GM19395 (cell line): ENCODE data around the gene DMRT2.

Experiments used
- ATAC-seq: cut with Tn5 transposase; IDR thresholded peaks from one replicate; pipeline ENCODE4 v1.9.1; 2021; ENCODE audit warnings: mild to moderate bottlenecking, moderate library complexity; ENCODE audit not compliant: unreplicated experiment

DMRT2 gene

DNA sequence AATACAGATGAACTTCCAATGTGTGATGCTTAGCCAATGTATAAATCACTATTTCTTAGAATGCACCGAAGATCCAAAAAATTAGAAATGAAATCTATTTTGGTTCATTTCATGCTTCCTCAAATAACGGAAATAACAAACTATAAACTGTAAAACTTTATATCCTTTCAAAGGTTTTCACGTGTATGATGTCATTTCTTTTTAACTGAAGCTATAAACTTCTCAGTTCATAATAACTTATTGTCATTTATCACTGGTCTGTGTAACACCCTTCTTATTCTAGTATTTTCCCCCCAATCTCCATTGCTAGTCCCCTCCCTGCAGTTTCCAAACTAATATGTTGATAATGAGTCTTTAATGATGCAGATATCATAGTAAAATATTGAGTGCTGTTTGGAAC is 36.4 kb downstream of the DMRT2 start:
- ATAC-seq = no peak

DNA sequence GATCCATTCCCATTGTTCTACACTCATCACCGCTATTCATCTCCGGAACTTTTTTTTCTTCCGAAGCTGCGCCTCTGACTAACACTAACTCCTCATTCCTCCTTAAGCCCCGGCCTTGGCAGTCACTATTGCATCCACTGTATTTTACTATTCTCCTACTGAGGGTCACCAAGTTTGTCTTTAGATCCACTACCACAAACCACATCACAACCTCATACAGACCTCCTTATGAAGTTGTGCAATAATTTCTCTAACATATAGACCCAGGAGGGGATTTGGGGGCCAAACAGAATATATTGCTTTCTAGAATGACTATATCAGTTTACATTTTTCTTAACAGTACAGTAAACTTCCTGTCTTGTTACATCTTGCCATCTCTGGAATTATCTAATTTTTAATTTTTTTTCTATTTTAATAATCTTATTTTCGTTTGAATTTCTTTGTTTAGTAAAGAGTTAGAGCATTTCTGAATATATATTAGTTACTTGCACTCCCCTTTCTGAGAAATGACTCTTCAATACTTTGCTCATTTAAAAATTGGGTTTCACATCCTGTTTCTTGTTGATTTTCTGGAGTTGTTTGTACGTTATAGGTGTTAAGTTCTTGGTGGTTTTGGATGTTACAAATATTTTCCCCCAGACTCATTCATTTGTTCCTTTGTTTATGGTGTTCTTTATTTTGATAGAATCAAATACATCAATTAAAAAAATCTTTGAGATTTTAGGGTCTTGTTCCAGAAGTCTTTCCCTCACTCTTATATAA is 37.1 kb downstream of the DMRT2 start:
- ATAC-seq = peak; percentile 74

DNA sequence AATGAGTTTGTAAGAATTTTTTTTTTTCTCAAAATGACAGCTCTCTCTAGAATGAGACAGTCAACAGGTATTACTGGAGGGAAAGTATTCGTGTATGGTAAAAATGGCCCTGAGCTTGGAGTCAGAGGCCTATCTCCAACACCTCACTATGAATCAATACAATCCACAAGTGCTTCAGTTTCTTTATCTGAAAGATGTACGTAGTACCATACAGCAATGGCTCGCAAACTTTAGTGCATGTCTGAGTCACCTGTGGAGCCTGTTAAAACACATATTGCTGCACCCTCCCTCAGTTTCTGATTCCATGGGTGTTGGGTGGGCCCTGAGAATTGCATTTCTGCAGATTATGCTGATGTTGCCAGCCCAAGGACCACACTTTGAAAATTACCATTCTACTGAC is 44.6 kb downstream of the DMRT2 start:
- no peak for ATAC-seq

DNA sequence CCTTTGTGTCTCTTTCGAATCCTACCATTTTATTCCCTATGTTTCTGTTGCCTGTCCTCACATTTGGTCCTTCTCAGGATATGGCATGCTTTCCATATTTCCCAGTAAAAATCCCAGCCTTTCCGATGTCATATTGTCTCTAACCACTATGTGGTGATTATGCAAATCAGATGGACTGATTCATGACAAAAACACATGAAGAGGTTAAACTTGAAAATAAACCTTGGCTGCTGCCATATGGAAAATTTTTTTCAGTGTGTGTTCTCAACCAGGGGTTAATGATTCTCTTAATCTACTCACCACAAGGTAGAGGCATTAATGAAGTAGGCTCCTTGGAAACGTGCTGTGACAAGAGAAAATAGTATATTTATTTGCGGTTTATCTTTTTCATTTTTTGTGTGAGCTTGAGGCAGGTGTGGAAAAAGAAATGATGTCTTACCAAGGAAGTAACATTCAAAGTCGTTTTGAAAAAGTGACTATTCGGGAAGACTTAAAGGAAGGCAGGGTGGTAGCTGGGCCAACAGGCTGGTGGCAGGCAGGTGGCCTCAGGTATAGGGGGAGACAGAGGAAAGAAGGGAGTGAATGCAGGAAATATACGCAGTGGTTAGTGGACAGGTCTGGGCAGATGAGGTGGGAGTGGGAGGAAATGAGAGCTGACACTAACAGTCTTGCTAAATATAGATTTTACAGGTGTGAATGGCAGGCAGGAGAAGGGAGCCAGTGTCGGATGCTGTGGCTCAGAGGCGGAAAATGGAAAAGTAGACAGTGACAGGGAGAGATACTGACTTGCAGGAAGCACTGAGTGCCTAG is 46.2 kb downstream of the DMRT2 start:
- no peak for ATAC-seq

DNA sequence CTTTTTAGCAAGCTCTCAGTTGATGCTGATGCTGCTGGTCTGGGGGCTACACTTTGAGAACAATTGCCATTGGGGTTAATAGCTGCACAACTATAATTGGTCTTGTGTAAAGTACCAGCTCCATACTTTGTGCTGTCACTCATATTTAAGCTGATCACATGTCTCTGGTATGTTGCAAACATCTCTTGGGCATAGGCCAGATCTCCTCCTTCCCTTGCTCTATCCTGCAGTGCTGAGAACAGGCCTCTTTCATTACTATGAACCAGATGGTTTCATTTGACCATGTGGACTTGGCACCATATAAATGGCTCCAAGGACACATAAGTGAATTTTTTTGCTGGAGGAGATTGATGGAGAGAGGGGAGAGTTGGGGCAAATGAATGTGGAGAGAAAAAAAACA is 48.4 kb downstream of the DMRT2 start:
- no peak for ATAC-seq

DNA sequence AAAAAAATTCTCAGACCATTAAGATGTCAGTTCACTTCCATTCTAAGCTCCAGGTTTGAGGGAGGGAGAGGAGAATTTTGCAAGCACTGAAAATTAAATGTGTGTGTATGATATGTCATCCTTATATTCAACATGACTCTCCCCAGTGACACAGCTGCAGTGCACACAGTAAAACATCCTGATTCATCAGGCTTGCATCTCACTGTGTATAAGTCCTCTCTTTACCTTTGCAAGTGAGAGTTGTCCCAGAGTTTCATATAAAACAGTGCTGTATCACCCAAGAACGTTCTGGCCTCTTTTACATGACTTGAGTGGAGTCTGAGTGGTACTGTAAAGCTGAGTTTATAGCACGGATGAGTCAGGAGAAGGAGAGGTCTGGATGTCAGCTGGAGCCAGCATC is 50.0 kb downstream of the DMRT2 start:
- ATAC-seq = no peak

DNA sequence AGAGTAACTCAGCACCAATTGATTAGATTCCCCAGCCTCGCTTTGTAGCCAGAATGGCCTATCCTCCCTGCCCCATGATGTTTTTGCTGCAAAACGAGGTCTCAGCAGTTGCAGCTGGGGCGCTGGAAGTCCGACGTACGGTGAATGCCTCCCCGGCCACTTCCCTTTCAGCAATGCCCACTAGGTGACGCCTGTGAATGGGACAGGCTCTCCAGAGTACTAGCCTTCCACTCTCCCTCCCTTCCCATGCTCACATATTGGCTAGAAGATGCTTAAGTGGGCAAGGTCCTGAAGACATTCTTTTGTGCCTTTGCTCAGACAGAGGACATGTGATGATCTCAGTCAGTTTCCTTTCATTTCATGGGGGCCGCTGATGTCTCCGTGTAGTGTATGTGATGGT is 50.8 kb downstream of the DMRT2 start:
- ATAC-seq = no peak

DNA sequence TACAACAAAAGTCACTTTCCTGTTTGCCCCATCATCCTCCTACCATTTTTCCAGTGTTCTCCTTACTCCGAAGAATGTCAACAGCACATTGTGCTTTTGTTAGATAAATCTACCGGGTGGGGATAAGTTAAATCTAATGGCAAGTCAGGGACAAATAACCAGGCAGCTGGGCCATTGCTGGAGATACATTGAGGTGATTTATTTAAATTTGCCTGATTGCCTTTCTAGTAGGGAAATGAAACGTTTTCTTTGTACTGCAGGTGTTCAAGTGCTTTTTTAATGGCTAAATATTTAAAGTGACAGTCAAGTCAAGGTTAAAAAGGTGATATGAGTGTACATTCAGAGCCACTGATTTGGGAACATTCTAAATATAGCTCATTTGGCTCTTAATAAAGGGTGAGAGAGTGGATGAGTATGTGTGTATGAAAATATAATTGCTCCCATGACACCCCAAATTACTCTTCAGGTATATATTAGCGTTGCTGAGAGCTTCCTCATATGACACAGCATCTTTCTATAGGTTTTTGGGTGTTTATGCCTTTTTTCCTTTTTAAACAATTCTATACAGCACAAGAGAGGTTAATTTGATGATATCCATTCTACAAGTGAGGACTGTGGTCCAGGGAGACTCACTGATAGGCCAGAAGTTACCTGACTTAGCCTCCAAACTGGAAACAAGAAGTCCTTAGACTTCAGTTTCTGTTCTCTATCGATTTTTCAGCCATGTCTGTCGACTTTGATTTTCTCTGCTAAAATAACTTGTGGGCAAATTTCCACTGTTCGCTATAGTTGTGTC is 51.9 kb downstream of the DMRT2 start:
- ATAC-seq = no peak

DNA sequence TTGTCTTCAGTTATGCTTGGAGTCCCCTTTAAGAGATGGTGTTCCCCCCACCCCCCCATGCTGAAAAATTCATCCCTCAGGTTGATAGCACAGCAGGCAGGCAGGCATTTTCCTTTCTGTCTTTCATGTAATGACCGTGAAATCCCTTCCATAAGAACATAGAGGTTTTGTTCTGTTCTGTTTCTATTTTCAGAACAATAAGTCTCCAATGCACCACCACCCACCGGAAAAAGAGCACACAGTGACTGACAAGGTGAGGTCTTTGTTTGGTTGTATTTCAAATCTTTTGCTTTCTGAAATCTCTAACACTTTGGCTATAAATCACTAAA is 52.4 kb downstream of the DMRT2 start:
- ATAC-seq = no peak
